H1 (cell line): ENCODE measurements around the gene NR2F1-AS1. TPM values are rescaled to one million over a fixed set of nuclear protein-coding genes. Genes with fewer than 3 reads are reported as not detected.

ENCODE experiments used
- BRCA1 ChIP-seq: IDR thresholded peaks from 2 replicates; pipeline ENCODE4 v1.6.1; 2012; ENCODE audit warnings: low read depth, low read length, improper control_type of control experiment
- HDAC2 ChIP-seq, 2 experiments: fragments of 300-600 bp in 1 of 2; sonication (generic) in 1 of 2; IDR thresholded peaks; 2 replicates each; pipeline ENCODE4 v1.6.1; 2011 to 2012; ENCODE audit warnings: low read depth in 2 of 2, low read length in 2 of 2, mild to moderate bottlenecking in 2 of 2, moderate library complexity in 2 of 2, borderline replicate concordance in 1 of 2, inconsistent platforms in 1 of 2
- RBBP5 ChIP-seq: IDR thresholded peaks from 2 replicates; pipeline ENCODE4 v1.7.1; 2012; ENCODE audit warnings: low read depth, mild to moderate bottlenecking, inconsistent platforms, low read length, moderate library complexity, borderline replicate concordance
- SIX5 ChIP-seq: IDR thresholded peaks from 2 replicates; pipeline ENCODE4 v1.6.1; 2011; ENCODE audit warnings: mild to moderate bottlenecking, low read depth, low read length
- YY1 ChIP-seq: IDR thresholded peaks from 2 replicates; pipeline ENCODE4 v1.6.1; 2011; ENCODE audit warnings: low read depth, mild to moderate bottlenecking, low read length
- polyA plus RNA-seq, 7 experiments: library from polyadenylated mRNA; depleted of rRNA in 3 of 7; stranded (reverse) in 5 of 7; unstranded in 2 of 7; fragments of >200 nt in 5 of 7; fragments of 200-250 nt in 2 of 7; gene quantifications; 1 replicate in 5 of 7; 2 replicates in 1 of 7; 4 replicates in 1 of 7; pipeline versions ENCODE4 v1.2.1 to v1.2.3, GENCODE V29; 2011 to 2013; ENCODE audit warnings: missing spikeins in 2 of 7, mixed read lengths in 2 of 7
- total RNA-seq: library from RNA; stranded (reverse); fragmentation: NEBNext Ultra II Directional; extraction: Animal tissue kit (Norgen Biotek cat#: 25700); gene quantifications from 2 replicates; pipeline ENCODE4 v1.2.1, GENCODE V29; 2021

NR2F1-AS1 gene
- total and polyA plus RNA-seq, 2 of the 8 experiments (the other 6 are each of a cell fraction or from before 2014, with no cell fraction given), result 1.6 to 5.6 TPM

- TF ChIP-seq RBBP5 (no peak), SIX5 (no peak), HDAC2 (IDR thresholded peaks at IDR 0.05; ENCODE audit: borderline replicate concordance in 1 of 2, low read depth in 2 of 2, low read length in 2 of 2) (no peak), YY1 (no peak), BRCA1 (no peak)
Observed at GRCh38 chr5:93567424-93567823, 13.6 kb downstream of the NR2F1-AS1 start (continued).
